H9 (cell line): Measurements from ENCODE around the gene PNLDC1. TPM values are rescaled to one million over a fixed set of nuclear protein-coding genes. Genes with fewer than 3 reads are reported as not detected.

Experiments used
- DNase-seq: peaks from one replicate; pipeline ENCODE4 v3.0.0-alpha.2; 2017
- H2AFZ ChIP-seq: one replicate; pipeline ENCODE4 v1.6.1; 2013; ENCODE audit warnings: mild to moderate bottlenecking, low read length, control low read depth, moderate library complexity
- H2AK5ac ChIP-seq: 2 replicates; pipeline ENCODE4 v1.6.1; 2013; ENCODE audit warnings: low read length, control low read depth, mixed read lengths; ENCODE audit not compliant: insufficient read length
- H2BK120ac ChIP-seq: one replicate; pipeline ENCODE4 v1.6.1; 2013; ENCODE audit warnings: low read depth, mild to moderate bottlenecking, low read length, control low read depth, inconsistent platforms; ENCODE audit not compliant: poor library complexity, severe bottlenecking
- H2BK12ac ChIP-seq: 2 replicates; pipeline ENCODE4 v1.6.1; 2013; ENCODE audit warnings: low read length, control low read depth, mixed read lengths, low read depth; ENCODE audit not compliant: insufficient read length
- H2BK15ac ChIP-seq: 2 replicates; pipeline ENCODE4 v1.6.1; 2013; ENCODE audit warnings: low read depth, low read length, control low read depth
- H2BK20ac ChIP-seq: one replicate; pipeline ENCODE4 v1.6.1; 2013; ENCODE audit warnings: low read depth, mild to moderate bottlenecking, low read length, control low read depth, inconsistent platforms; ENCODE audit not compliant: poor library complexity, severe bottlenecking
- H2BK5ac ChIP-seq: 2 replicates; pipeline ENCODE4 v1.6.1; 2013; ENCODE audit warnings: low read length, control low read depth, mixed read lengths; ENCODE audit not compliant: insufficient read length
- H3K14ac ChIP-seq: 2 replicates; pipeline ENCODE4 v1.6.1; 2013; ENCODE audit warnings: low read length, control low read depth; ENCODE audit not compliant: insufficient read depth
- H3K18ac ChIP-seq: 2 replicates; pipeline ENCODE4 v1.6.1; 2013; ENCODE audit warnings: low read depth, mild to moderate bottlenecking, mixed read lengths, low read length, control low read depth; ENCODE audit not compliant: insufficient read length
- H3K23ac ChIP-seq: 2 replicates; pipeline ENCODE4 v1.6.1; 2013; ENCODE audit warnings: low read length, control low read depth, mixed read lengths, low read depth; ENCODE audit not compliant: insufficient read length
- H3K23me2 ChIP-seq: 2 replicates; pipeline ENCODE4 v1.6.1; 2013; ENCODE audit warnings: low read depth, mild to moderate bottlenecking, mixed read lengths, low read length, control low read depth; ENCODE audit not compliant: insufficient read length, poor library complexity, severe bottlenecking
- H3K27ac ChIP-seq: 2 replicates; pipeline ENCODE4 v1.5.1; 2013; ENCODE audit warnings: low read length, control low read depth, mixed read lengths, low read depth; ENCODE audit not compliant: insufficient read length
- H3K27me3 ChIP-seq: 2 replicates; pipeline ENCODE4 v1.6.1; 2013; ENCODE audit warnings: low read length, control low read depth, inconsistent platforms; ENCODE audit not compliant: insufficient read depth
- H3K4ac ChIP-seq: 2 replicates; pipeline ENCODE4 v1.6.1; 2013; ENCODE audit warnings: low read depth, mild to moderate bottlenecking, control low read depth, inconsistent platforms, low read length, moderate library complexity
- H3K4me1 ChIP-seq: 2 replicates; pipeline ENCODE4 v1.6.1; 2013; ENCODE audit warnings: low read length, control low read depth, inconsistent platforms; ENCODE audit not compliant: insufficient read depth
- H3K4me2 ChIP-seq: 2 replicates; pipeline ENCODE4 v1.6.1; 2013; ENCODE audit warnings: low read length, control low read depth, mixed read lengths; ENCODE audit not compliant: insufficient read length, insufficient read depth
- H3K56ac ChIP-seq: 2 replicates; pipeline ENCODE4 v1.6.1; 2013; ENCODE audit warnings: low read depth, mild to moderate bottlenecking, mixed read lengths, low read length, control low read depth; ENCODE audit not compliant: insufficient read length
- H3K79me1 ChIP-seq: 2 replicates; pipeline ENCODE4 v1.6.1; 2013; ENCODE audit warnings: low read depth, mild to moderate bottlenecking, moderate library complexity, low read length, control low read depth, inconsistent platforms; ENCODE audit not compliant: insufficient read depth, poor library complexity, severe bottlenecking
- H3K79me2 ChIP-seq: 2 replicates; pipeline ENCODE4 v1.6.1; 2013; ENCODE audit warnings: low read length, control low read depth, inconsistent platforms; ENCODE audit not compliant: insufficient read depth
- H3K9ac ChIP-seq: 2 replicates; pipeline ENCODE4 v1.6.1; 2013; ENCODE audit warnings: low read length, control low read depth, mixed read lengths; ENCODE audit not compliant: insufficient read length; ENCODE audit errors: extremely low read depth
- H3K9me3 ChIP-seq: one replicate; pipeline ENCODE4 v1.6.1; 2013; ENCODE audit warnings: low read depth, low read length, inconsistent platforms; ENCODE audit not compliant: control insufficient read depth
- H3T11ph ChIP-seq: one replicate; pipeline ENCODE4 v1.6.1; 2013; ENCODE audit warnings: mild to moderate bottlenecking, low read length, control low read depth, inconsistent platforms
- H4K20me1 ChIP-seq: one replicate; pipeline ENCODE4 v1.6.1; 2013; ENCODE audit not compliant: control insufficient read depth, insufficient read length, insufficient read depth
- H4K5ac ChIP-seq: 2 replicates; pipeline ENCODE4 v1.6.1; 2013; ENCODE audit warnings: low read depth, mild to moderate bottlenecking, mixed read lengths, low read length, control low read depth; ENCODE audit not compliant: insufficient read length
- H4K8ac ChIP-seq: replicated peaks from 2 replicates; pipeline ENCODE4 v1.6.1; 2013; ENCODE audit warnings: low read length, control low read depth, mixed read lengths, low read depth; ENCODE audit not compliant: insufficient read length
- H4K91ac ChIP-seq: 2 replicates; pipeline ENCODE4 v1.6.1; 2013; ENCODE audit warnings: low read depth, mild to moderate bottlenecking, moderate library complexity, mixed read lengths, low read length, control low read depth; ENCODE audit not compliant: insufficient read length
- H3K27ac Mint-ChIP-seq, 3 experiments: 2 replicates in 2 of 3; 3 replicates in 1 of 3; pipeline ENCODE4 v1.8.0; 2020 to 2021; ENCODE audit warnings: mixed read lengths in 3 of 3, mild to moderate bottlenecking in 1 of 3, moderate library complexity in 1 of 3
- H3K27me3 Mint-ChIP-seq: 2 replicates; pipeline ENCODE4 v1.8.0; 2021; ENCODE audit warnings: low read depth, mild to moderate bottlenecking, moderate library complexity, mixed read lengths
- H3K36me3 Mint-ChIP-seq, 3 experiments: 2 replicates in 2 of 3; 3 replicates in 1 of 3; pipeline ENCODE4 v1.8.0; 2020 to 2021; ENCODE audit warnings: low read depth in 3 of 3, mixed read lengths in 3 of 3; ENCODE audit not compliant: insufficient read depth in 1 of 3
- H3K4me1 Mint-ChIP-seq, 2 experiments: 2 replicates each; pipeline ENCODE4 v1.8.0; 2020; ENCODE audit warnings: mixed read lengths in 2 of 2
- H3K4me3 Mint-ChIP-seq, 2 experiments: 2 replicates in 1 of 2; 3 replicates in 1 of 2; pipeline ENCODE4 v1.8.0; 2020 to 2021; ENCODE audit warnings: mild to moderate bottlenecking in 2 of 2, mixed read lengths in 2 of 2, moderate library complexity in 1 of 2
- H3K9me3 Mint-ChIP-seq, 2 experiments: 2 replicates in 1 of 2; 3 replicates in 1 of 2; pipeline ENCODE4 v1.8.0; 2020; ENCODE audit warnings: mild to moderate bottlenecking in 2 of 2, mixed read lengths in 2 of 2, moderate library complexity in 1 of 2
- CTCF ChIP-seq: fragments of 200-600 bp; sonication (generic); conservative IDR thresholded peaks from 3 replicates; pipeline ENCODE4 v1.8.0; 2021; ENCODE audit warnings: antibody characterized with exemption, mild to moderate bottlenecking
- total RNA-seq: library from RNA; stranded (reverse); gene quantifications from 2 replicates; pipeline ENCODE4 v1.2.1, GENCODE V29; 2021

The PNLDC1 gene
- total RNA-seq, 1 experiment from 2014 or later: not detected

- no peak overlapping the region for H3K27ac Mint-ChIP-seq
Measured at GRCh38 chr6:159853754-159854153, 53.7 kb downstream of the PNLDC1 start.

More at GRCh38 chr6:159853754-159854153, 53.7 kb downstream of the PNLDC1 start:
- no peak for TF ChIP-seq CTCF
- DNase-seq: no peak
- no peak overlapping the region for H2AFZ ChIP-seq
- H4K91ac ChIP-seq: no peak overlapping the region
- no peak overlapping the region for H4K5ac ChIP-seq
- no peak overlapping the region for H2BK20ac ChIP-seq
- H3K14ac ChIP-seq: no peak overlapping the region
- H3K79me2 ChIP-seq: no peaks in the 10 kb centered on the region
- no peak overlapping the region for H3K4me2 ChIP-seq
- no peak overlapping the region for H3K4ac ChIP-seq
- H2BK15ac ChIP-seq: no peak overlapping the region
- no peak overlapping the region for H3K23ac ChIP-seq
- no peak overlapping the region for H4K8ac ChIP-seq
- H3K4me1 ChIP-seq: no peaks in the 10 kb centered on the region
- H3K27me3 ChIP-seq: no peaks in the 10 kb centered on the region
- H2BK12ac ChIP-seq: no peak overlapping the region
- no peaks in the 10 kb centered on the region for H3K23me2 ChIP-seq
- no peaks in the 10 kb centered on the region for H3K79me1 ChIP-seq
- H3K56ac ChIP-seq: no peak overlapping the region
- H2BK5ac ChIP-seq: no peak overlapping the region
- no peak overlapping the region for H3K18ac ChIP-seq
- no peak overlapping the region for H3K27ac ChIP-seq
- Mint-ChIP-seq H3K4me1 (peaks cover 0 to 3% of the 10 kb centered on the region in 2 experiments; a peak in 1 of 4 replicates), H3K9me3 (peaks cover 14 to 16% of the 10 kb centered on the region in 2 experiments), H3K27me3 (no peaks in the 10 kb centered on the region; the same call in 1 of the 2 replicates), H3K4me3 (no peak overlapping the region), H3K36me3 (peaks cover 6 to 11% (median 10%) of the 10 kb centered on the region in 3 experiments)
- H2AK5ac ChIP-seq: no peak overlapping the region
- H3T11ph ChIP-seq: no peak overlapping the region
- H3K9ac ChIP-seq: no peak overlapping the region
- H2BK120ac ChIP-seq: no peak overlapping the region
- H4K20me1 ChIP-seq: no peaks in the 10 kb centered on the region
- H3K9me3 ChIP-seq: no peaks in the 10 kb centered on the region
